Raji (cell line): ENCODE data around the gene PIAS4.

Source experiments
- POLR2A ChIP-seq: IDR thresholded peaks from 2 replicates; pipeline ENCODE4 v1.6.1; 2011; ENCODE audit warnings: low read depth, low read length, control low read depth; ENCODE audit not compliant: insufficient read depth

Gene PIAS4

DNA sequence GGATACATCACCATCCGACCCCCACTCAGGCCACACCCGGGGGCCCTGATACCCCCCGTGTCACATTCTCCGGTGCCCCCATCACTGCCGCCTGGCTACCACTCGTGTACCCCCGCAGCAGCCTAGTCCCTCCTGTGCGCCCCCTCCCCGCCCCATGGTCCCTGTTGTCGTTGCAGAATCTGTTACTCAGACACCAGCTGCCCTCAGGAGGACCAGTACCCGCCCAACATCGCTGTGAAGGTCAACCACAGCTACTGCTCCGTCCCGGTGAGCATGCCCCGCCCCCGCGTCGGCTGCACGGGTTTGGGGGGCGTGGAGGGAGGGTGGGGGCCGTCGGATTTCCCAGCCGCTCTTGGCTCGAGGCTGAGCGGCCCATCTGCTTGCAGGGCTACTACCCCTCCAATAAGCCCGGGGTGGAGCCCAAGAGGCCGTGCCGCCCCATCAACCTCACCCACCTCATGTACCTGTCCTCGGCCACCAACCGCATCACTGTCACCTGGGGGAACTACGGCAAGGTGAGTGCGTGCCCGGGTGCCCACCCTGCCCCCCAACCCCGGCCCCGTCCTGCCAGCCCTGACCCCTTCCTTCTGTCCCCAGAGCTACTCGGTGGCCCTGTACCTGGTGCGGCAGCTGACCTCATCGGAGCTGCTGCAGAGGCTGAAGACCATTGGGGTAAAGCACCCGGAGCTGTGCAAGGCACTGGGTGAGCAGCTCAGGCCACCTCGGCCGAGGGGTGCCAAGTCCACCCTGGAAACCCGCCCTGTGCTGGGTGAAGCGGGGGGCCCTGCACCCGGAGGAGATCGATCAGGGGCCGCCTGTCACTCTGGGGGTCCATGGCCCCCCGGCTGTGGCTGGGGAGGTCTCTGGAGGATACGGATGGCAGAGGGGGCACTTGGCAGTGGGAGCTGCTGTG lies 21.1 kb downstream of the PIAS4 start:
- TF ChIP-seq POLR2A = no peak

DNA sequence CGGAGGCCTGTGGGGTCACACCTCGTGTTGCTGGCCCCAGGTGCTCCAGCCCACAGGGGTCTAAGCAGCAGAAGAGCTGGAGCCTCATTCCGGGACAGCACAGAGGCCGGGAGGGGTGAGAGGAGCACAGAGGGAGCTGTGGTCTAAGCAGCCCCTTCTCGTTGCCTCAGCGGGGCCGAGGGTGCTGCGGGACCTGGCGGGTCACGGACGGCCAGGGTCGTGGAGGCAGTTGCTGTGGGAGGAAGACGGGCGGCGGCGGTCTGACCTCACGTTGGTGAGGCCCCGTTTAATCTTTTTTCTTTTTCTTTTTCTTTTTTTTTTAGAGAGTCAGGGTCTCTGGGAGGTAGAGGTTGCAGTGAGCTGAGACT lies 21.7 kb downstream of the PIAS4 start:
- no peak for TF ChIP-seq POLR2A

DNA sequence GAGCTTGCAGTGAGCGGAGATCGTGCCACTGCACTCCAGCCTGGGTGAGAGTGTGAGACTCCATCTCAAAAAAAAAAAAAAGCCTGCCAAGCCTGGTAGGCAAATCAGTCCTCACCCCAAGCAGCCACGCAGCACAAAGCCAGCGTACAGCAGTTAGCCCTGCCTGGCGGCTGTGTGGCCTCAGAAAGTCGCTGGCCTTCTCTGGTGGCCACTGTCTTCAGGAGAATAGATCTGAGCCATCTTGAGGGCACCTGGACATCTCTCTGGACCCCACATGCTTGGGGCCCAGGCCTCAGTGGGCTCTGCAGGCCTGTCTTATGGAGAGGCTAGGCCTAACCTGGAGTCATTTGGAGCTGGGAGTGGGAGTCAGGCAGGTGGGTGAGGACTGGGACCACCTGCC lies 23.0 kb downstream of the PIAS4 start:
- TF ChIP-seq POLR2A = no peak

DNA sequence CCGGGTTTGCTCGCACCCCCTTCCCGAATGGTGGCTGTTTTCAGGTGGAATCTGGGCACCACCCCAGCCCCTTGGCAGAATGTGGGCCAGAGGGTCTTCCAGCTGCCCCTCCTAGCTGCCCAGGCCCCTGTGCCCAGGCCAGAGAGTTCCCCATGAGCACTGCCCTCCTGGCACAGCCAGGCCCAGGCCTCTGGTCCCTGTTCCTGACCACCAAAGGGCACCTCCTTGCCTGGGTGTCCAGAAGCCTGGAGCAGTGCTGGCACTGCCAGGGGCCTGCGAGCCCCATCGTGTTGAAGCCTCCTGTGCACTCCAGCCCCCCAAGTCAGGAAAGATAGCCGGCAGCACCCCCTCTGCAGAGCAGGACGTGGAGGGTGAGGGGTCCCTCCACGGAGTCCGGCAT lies 23.4 kb downstream of the PIAS4 start:
- TF ChIP-seq POLR2A = no peak

DNA sequence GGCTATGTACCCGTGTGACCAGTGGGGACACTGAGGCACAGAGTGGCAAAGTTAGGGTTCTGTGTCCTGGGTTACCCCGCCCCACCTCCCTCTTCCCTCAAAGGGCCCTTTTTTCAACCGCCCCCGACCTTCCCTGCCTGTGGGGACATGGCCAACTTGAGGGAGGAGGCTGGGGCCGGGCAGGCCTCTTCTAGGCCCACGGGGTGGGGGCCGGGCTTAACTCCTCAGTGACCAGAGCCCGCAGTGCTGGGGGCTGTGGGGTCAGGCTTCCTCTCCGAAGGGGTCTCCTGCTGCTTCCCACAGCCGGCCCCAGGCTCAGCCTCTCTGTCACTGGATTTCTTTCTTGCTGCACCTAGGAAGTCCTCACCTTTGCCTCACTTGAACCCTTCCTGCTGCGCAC lies 23.9 kb downstream of the PIAS4 start:
- no peak for TF ChIP-seq POLR2A

DNA sequence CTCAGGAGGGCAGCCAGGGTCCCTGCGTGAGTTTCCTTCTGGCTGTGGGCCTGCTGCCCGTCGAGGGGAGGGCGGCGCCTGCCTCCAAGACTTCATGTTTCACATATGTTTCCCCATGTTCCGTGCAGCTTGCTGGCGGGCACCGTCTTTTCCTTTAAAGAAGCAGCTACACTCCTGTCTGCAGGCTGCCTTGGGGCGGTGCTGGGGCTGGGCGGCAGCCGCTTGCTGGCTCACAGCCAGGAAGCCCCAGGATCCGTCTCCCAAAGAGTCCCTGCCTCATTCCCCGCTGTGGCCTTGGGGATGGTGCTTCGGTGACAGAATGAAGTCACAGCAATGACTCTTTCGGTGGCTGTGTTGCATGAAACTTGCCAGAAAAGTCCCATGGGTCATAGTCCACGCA lies 24.9 kb downstream of the PIAS4 start:
- TF ChIP-seq POLR2A = no peak

DNA sequence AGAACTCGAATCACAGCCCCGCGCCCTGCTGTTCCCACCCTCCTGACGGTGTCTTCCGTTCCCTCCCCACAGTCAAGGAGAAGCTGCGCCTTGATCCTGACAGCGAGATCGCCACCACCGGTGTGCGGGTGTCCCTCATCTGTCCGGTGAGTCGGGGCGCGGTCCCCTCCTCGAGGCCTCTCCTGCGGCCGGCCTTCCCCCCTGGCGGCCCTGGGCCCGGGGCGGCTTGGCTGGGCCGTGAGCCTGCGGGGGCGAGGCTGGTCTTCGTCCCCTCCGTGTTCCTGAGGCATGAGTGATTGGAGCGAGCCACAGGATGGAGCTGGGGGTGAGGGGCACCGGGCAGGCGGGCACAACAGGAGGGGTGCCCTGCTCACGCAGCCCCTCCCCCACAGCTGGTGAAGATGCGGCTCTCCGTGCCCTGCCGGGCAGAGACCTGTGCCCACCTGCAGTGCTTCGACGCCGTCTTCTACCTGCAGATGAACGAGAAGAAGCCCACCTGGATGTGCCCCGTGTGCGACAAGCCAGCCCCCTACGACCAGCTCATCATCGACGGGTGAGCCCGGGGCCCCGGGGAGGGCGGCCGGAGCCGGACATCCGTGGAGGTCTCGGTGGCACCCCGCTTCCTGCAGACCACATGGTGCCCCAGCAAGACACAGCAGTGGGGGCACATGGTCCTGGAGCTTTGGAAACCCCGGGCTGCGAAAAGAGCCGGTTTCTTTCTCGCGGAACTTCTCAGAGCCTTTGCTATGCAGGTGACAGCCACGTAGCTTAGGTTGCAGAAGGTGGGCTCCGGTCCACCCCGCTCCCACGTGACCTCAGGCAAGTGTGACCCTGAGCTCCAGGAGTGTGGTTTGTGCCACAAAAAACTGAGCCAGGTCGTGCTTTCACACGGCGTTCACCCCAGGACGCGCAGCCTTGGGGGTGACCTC lies 25.8 kb downstream of the PIAS4 start:
- no peak for TF ChIP-seq POLR2A

DNA sequence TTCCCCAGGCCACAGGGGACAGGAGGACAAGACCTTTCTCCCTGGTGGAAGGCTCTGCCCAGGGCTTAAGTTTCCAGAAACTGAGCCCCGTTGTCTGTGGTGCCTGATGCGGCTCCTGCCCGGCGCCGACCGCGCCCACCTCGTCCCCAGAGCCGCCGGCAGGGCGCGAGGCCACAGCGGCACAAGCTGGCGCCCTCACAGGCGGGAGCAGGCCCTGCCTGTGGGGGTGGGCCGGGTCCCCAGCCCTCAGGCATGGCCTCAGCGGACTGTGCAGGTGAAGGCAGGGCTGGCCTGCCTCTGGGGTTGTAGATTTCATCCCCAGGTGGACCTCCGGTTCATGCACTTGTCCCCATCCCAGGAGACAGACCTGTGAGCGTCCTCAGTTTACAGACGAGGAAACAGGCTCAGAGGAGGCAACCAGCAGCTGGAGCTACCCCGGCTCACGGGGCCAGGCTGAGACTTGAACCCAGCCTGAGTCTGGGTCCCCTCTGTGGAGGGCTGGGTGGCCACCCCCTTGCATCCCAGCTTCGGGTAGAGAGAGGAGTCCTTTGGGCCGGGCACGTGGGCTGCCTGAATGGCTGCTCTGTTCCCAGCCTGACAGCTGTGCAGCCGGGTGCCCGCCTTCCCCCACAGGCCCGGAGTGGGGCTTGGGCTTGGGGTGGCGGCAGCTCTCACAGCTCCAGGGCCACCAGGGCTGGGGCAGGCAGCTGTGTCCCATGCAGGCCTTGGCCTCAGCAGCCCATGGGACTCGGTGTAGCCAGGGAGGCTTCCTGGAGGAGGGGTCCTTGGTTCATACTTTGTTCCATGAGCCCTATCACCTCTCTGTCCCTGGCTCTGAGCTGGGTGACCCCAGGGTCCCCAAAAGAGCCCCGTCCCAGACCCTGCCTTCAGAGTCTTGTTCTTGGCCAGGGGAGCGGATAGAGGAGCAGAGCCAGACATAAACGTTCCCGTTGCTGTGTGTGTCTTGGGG lies 26.8 kb downstream of the PIAS4 start:
- TF ChIP-seq POLR2A = no peak

DNA sequence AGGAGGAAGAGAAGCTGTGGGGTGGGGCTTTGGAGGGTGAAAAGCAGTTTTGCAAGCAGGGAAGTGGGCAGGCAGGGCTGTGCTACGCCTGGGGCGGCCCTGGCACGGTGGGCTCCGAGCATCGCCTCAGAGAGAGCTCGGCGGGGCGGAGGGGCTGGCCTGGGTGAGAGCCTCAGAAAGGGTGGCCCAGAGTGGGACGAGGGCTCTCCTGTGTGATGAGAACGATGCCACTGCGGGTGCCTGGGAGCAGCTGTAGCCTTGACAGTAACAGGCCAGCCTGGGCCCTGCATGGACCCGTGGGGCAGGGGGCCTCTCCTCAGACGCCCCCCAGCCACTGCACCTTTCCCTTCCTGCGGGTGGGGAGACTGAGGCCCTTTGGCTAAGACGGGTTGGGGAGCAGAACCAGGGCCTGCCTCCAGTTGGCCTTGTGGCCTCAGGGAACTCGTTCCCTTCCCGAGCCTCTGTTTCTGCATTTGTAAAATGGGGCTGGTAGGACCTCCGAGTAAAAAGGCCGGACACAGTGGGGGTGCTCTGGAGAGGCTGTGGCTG lies 27.6 kb downstream of the PIAS4 start:
- TF ChIP-seq POLR2A = no peak

DNA sequence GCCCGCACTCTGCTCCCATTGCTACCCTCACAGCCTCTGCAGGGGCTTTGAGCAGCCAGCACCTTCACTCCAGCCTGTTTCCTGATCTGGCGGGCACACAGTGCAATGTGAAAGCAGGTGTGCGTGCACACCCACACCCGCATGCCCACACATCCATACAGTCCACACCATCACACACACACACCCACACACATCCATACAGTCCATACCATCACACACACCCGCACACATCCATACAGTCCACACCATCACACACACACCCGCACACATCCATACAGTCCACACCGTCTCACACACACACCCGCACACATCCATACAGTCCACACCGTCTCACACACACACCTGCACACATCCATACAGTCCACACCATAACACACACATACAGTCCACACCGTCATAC lies 28.0 kb downstream of the PIAS4 start:
- TF ChIP-seq POLR2A = no peak

DNA sequence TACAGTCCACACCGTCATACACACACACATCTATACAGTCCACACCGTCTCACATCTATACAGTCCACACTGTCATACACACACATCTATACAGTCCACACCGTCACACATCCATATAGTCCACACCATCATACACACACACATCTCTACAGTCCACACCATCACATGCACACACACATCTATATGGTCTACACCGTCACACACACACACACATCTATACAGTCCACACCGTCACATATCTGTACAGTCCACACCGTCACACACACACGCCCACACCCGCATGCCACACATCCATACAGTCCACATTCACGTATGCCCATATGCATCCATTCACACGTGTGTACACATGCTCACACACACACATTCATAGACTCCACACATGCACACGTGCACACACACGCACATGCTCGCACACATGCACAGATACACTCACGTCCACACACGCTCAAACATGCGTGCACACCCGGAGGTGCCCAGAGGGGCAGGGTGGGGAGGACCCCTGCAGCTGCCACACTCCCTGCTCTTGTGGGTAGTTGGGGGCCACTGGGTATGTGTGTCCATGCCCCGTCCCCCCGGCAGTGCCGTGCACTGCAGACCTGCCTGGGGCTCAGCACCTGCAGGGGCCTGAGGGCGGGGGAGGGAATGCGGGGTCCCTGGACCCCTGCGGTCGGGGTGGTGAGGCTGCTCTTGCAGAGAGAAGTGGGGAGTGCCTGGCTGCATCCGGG lies 29.2 kb downstream of the PIAS4 start:
- no peak for TF ChIP-seq POLR2A

DNA sequence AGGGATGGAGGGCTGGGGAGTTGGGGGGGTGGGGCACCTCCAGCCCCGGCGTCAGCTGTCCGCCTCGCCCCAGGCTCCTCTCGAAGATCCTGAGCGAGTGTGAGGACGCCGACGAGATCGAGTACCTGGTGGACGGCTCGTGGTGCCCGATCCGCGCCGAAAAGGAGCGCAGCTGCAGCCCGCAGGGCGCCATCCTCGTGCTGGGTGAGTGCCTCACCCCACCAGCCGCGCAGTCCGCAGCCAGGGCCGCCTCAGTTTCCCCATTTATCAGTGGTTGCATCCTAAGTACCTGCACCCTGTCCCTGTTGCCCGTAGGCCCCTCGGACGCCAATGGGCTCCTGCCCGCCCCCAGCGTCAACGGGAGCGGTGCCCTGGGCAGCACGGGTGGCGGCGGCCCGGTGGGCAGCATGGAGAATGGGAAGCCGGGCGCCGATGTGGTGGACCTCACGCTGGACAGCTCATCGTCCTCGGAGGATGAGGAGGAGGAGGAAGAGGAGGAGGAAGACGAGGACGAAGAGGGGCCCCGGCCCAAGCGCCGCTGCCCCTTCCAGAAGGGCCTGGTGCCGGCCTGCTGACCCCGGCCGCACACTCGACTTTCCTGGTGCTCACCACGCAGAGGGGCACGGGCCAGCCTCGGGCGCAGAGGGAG lies 29.9 kb downstream of the PIAS4 start:
- TF ChIP-seq POLR2A = no peak

DNA sequence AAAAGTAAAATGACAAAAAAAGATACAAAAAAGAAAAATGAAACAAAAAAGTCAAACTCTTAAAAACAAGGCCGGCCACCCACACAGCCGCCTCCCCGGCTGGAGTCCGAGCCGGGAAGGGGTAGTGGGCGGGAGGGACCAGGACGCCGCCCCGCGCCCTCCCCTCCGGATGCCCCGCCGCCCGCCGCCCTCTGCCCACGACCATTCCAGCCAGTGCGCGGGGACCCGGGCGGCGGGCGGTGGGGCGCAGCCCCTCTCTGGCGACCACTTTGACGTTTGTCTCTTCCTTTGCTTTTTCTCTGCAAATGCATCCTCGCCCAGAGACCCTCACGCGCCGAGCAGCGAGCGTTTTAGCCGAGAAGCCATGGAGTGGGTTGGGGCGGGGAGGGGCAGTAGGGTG lies 30.5 kb downstream of the PIAS4 start:
- TF ChIP-seq POLR2A = no peak

DNA sequence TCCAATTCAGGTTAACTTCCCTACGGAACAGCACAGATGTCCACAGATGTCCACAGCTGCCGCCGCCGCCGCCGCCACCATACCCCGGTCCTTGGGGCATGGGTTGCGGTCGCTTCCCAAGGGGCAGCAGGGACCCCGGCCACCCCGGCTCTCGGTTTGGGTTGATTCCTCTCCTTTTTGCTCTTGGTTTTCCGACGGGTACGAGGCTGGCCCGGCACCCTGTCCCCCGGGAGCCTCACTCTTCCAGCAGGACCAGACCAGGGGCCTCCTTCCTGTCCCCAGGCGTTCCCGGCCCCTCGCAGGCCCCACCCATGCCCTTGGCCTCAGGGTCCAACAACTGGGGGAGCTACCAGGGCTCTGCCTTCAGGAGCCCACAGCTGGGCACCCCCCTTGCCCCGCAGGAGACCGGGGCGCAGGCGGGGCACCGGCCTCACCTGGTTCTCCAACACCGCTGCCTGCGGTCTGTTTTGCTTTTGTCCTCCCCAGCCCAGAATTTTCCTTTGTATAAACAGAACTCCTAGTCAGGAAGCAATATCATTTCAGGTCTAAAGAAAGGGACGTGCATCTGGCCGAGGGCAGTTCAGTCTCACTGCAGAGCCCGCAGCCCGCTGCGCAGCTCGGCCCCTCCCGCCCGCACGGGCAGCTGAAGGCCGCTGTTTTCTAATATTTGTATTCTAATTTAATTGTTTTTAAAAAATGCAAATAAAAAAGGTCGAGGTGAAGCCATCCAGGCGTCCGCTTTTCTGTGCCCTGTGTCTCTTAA lies 31.3 kb downstream of the PIAS4 start:
- no peak for TF ChIP-seq POLR2A
